ENCODE measurements around the gene NCR3LG1.
A peak's percentile ranks its signal among the peaks of the same experiment; 100 is the strongest.

DNA sequence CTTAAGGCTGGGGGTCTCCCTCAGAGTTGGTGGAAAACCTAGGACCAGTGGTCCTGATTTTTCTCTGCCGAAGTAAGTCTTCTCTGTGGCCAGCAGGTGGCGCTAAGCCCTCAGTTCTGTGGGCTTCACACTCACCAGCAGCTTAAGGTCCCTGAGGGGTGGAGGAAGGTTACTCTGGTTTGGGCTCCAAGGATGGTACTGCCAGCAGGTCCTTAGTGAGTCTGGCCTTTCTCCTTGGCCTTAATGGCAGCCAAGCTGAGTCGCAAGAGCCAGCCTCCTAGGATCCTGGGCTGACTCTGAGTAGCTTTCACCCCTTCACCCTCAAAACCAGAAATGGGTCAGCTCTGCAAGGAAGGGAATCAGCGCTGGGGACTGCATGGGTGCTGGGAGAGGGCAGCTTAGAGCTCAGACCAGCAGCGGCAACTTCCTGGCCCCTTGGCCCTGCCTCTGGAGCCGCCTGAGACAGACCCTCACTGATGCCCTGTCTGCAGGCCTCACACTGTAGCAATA lies 32.5 kb downstream of the NCR3LG1 start:
- TF ChIP-seq, protein P1, sequence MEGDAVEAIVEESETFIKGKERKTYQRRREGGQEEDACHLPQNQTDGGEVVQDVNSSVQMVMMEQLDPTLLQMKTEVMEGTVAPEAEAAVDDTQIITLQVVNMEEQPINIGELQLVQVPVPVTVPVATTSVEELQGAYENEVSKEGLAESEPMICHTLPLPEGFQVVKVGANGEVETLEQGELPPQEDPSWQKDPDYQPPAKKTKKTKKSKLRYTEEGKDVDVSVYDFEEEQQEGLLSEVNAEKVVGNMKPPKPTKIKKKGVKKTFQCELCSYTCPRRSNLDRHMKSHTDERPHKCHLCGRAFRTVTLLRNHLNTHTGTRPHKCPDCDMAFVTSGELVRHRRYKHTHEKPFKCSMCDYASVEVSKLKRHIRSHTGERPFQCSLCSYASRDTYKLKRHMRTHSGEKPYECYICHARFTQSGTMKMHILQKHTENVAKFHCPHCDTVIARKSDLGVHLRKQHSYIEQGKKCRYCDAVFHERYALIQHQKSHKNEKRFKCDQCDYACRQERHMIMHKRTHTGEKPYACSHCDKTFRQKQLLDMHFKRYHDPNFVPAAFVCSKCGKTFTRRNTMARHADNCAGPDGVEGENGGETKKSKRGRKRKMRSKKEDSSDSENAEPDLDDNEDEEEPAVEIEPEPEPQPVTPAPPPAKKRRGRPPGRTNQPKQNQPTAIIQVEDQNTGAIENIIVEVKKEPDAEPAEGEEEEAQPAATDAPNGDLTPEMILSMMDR (IDR thresholded peaks at IDR 0.05; ENCODE audit: control extremely low read depth in 1 of 3, insufficient read depth in 1 of 3, low read depth in 1 of 3, low read length in 3 of 3), result peak; percentile 79 to 97 (median 94)
- no peak for TF ChIP-seq POU5F1 (IDR thresholded peaks at IDR 0.05; ENCODE audit: low read depth, low read length)
- TF ChIP-seq SP1 (IDR thresholded peaks at IDR 0.05; ENCODE audit: low read depth, low read length), result no peak

Data from H1 (cell line).